GM18868 (cell line): ENCODE data around the gene MAP6.

ENCODE experiments used
- ATAC-seq: cut with Tn5 transposase; IDR thresholded peaks from one replicate; pipeline ENCODE4 v1.9.1; 2021; ENCODE audit warnings: mild to moderate bottlenecking, moderate library complexity; ENCODE audit not compliant: unreplicated experiment

The MAP6 gene

GRCh38 chr11:75554258-75555022, 114.4 kb downstream of the MAP6 start:
- no peak for ATAC-seq

- ATAC-seq, result no peak
Observed at GRCh38 chr11:75553889-75554257, 115.0 kb downstream of the MAP6 start.

GRCh38 chr11:75553182-75553581, 115.7 kb downstream of the MAP6 start:
- no peak for ATAC-seq

- no peak for ATAC-seq
Observed at GRCh38 chr11:75549370-75549958, 119.4 kb downstream of the MAP6 start.

GRCh38 chr11:75548595-75549272, 120.1 kb downstream of the MAP6 start:
- no peak for ATAC-seq

- no peak for ATAC-seq
Observed at GRCh38 chr11:75547617-75548058, 121.2 kb downstream of the MAP6 start.

GRCh38 chr11:75547177-75547576, 121.7 kb downstream of the MAP6 start:
- no peak for ATAC-seq

GRCh38 chr11:75543806-75544205, 125.0 kb downstream of the MAP6 start:
- no peak for ATAC-seq

GRCh38 chr11:75542088-75542438, 126.8 kb downstream of the MAP6 start:
- no peak for ATAC-seq

GRCh38 chr11:75541193-75542087, 127.4 kb downstream of the MAP6 start:
- no peak for ATAC-seq

GRCh38 chr11:75539459-75540334, 129.1 kb downstream of the MAP6 start:
- ATAC-seq, result no peak

GRCh38 chr11:75538150-75538942, 130.5 kb downstream of the MAP6 start:
- ATAC-seq, result no peak

GRCh38 chr11:75537740-75538139, 131.1 kb downstream of the MAP6 start:
- peak; percentile 5 for ATAC-seq
